Suppressor macrophage (primary cell): ENCODE measurements around the gene NFKB1.

Experiments
- DNase-seq, 4 experiments: peaks; one replicate each; pipeline ENCODE4 v3.0.0-alpha.2; 2020 to 2022

NFKB1 gene

DNA sequence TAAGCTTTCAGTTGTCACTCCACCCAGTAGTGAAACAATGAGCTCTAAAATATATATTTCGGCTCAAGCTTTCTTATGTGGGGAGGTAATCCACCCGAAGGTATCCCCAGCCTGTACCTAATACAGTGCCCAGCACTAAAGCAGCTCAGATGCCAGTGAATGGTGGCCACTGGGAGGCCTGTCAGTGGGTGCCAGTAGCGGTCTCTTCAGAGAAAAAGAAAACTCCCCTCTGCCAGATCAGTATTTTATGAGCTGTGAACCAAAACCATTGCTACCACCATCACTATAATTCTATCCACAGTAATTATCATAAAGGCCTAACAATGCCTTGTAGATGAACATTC, 835 bp upstream of the NFKB1 start:
- DNase-seq = peak; percentile 40 to 52 (median 48)

DNA sequence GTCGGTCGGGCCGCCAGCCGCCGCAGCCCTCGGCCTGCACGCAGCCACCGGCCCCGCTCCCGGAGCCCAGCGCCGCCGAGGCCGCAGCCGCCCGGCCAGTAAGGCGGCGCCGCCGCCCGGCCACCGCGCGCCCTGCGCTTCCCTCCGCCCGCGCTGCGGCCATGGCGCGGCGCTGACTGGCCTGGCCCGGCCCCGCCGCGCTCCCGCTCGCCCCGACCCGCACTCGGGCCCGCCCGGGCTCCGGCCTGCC, 213 bp downstream of the NFKB1 start:
- no peak for DNase-seq

DNA sequence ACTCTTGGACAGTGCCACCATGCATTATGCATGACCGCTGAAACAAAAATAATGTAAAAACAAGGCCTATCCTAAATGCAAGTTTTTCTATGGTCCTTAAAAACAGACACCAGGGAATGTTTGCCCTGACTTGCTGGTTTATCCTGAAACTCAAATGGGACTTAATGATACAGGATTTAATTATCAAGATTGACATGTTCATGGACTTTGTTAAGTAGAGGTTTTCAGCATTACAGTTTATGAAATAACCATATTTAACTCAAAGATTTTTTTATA, 1.3 kb downstream of the NFKB1 start:
- no peak for DNase-seq

DNA sequence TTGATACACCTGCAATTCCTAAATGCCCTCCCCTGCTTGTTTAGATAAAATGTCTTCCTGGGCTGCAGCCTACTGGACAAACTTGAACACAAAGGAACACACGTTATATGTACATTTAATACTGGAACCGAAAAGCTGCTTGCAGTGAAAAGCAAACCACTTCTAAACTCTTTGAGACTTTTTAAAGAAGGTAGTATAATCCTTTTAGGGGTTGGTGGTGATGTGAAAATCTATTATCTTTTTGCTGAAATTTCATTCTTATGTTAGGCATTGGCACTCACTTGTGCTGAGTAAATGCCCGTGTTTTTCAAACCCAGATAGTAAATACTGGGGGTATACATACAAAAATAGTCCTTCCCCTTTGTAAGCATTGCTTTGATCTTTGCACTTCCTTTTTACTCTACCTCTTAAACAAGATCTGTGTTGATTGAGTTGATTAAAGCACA, 2.2 kb downstream of the NFKB1 start:
- peak in 2 of 4 experiments; percentile 28 to 29 for DNase-seq

DNA sequence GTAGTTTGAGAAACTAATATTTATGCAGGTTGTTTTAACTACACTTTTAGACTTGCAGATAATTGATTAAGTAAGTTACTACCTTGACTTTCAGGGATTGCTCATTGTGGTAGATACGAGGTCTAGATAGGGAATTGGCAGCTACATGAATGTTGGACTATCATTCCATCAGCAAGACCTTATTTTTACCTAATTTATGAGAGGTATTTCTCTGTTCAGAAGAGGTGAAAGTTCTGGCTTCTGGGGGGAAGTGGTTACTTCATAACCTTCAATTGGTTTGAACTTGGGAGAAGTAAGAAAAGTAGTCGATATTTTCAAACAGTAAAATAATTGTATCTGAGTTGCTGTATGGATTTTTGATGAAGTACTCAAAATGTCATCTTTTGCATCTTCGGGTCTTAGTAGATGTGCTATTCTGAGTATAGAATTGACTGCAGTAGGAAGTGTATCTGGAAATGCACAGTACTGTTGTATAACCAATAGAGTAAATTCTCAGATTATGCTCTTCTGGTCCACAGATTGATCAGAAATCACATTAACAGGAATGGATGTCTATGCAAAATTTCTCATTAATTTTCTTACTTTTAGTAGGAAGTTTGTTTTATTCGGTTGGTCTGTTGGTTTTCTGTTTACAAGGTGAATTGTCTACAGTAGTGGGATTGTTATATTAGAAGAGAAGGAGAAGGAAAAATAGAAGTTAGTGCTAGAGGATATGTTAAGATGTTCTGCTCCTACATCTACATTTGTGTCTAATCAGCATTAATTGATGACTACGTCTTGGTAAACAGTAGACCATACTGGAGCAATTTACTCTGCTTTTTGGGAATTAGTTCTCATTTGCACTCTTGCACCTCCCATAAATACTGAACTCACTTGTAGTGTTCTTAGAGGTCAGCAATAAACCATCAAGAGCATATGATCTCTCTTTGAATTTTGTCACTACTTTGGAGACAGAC, 3.0 kb downstream of the NFKB1 start:
- no peak for DNase-seq

DNA sequence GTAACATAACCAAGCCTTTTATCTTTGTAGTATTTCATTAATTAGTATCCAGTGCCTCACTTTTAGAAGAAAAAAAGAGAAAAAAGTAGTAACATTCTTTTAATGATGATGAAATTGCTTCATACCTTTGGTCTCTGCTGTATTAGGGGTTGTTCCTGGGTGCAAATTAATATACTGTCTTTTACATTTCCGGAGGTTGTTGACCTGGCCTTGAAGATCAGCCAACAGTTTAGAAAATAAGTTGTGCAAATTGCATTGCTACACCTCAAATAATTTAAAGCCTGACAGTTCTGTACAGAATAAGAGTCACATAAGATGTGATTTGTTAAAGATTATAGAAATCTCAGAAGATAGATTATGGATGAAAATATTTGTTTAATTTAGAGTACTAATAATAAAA, 3.8 kb downstream of the NFKB1 start:
- no peak for DNase-seq

DNA sequence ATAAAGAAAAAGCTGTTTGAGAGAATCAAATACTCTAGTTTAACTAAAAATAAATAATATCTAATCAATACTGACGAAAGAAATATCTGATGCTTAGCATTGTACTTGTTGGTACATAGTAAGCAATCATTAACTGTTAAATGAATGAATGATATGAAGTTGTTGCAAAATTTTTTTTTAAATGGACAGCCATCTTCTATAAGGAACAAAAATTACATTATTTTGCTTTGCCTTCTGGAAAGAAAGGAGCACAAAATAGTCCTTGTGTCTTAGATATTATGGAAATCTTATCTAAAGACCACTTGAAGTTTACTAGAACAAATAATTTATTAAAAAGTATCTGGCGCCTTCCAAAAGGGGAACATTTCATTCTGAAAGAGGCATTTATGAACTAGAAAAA, 4.5 kb downstream of the NFKB1 start:
- DNase-seq = no peak

DNA sequence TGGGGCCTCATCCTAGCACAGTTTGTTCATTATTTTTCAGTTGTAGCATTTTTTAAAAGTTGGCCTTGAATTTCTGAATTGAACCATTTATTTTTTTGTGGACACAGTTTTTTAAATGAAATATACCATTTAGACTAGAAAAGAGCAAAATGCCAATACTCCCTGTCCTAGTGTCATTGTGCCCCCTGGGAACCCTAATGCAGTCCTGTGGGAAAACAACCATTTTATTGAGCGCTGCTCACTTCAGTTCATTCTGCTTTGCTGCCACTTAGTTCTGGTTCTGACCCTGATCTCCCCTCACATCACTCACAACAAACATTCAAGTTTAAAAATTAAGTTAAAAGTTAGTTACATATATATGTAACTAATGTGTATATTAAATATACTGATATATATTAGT, 5.4 kb downstream of the NFKB1 start:
- DNase-seq = no peak

DNA sequence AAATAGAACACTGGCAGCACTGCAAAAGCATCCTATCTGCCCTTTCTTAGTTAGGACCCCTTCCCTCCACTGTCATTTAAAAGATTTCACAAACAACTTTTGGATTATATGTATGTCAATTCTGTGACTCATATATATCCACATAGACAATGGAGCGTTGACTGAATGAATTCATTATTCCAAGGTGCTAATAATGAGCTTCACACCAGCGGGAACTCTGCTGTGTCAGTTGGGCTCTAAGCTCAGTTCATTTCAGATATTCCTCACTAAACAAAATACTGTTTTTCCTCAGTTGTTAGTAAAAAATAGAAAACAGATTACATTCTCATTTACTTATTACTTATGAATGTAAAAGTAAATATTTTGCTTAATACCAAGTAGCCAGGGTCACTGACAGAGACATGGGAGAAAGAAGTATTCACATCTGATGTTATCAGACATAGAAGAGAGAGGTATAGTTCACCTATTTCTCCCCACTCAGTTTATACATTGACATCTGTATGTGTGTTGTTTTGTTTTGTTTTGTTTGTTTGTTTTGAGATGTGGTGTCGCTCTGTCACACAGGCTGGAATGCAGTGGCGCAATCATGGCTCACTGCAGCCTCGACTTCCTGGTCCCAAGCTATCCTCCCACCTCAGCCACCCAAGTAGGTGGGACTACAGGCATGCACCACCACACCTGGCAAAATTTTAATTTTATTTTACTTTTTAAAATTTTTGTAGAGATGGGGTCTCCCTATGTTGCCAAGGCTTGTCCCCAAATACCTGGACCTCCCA, 10.9 kb downstream of the NFKB1 start:
- no peak for DNase-seq

DNA sequence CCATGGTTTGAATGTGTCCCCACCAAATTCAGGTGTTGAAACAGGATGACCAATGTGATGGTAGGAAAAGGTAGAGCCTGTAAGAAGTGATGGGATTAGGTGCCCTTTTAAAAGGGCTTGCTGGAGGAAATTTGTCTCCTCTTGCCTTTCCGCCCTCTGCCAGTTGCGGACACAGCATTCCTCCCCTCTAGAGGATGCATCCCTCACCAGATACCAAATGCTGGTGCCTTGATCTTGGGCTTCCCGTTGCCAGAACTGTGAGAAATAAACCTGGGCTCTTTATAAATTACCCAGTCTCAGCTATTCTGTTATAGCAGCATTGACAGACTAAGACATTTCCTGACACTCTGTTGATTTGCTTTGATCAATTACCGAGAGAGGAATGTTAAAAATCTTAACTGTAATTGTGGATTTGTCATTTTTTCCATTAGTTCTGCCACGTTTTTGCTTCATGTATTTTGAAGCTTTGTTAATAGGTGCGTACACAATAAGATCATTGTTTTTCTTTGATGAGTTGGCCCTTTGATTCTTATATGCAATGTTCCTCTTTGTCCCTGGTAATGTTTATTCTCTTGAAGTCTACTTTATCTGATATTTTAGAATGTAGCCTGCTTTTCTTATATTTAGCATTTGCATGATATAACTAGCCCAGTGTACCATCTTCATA, 13.3 kb downstream of the NFKB1 start:
- no peak for DNase-seq

DNA sequence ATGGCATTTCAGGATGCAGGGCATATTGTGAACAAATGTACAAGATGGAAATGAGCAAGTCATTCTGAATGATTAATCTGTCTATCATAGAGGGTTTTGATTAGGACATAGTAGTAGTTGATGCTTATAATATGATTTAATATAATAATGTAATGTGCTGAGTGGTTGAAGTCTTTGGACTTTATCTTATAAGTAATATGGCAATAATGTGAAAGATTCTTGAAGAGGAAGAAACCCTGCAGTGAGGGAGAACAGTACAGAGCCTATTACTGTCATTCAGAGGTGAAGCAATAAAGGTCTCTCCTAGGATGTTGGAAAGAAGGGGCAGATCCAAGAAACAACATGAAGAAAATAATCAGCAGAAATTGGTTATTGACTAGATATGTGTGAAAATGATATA, 16.6 kb downstream of the NFKB1 start:
- DNase-seq = no peak

DNA sequence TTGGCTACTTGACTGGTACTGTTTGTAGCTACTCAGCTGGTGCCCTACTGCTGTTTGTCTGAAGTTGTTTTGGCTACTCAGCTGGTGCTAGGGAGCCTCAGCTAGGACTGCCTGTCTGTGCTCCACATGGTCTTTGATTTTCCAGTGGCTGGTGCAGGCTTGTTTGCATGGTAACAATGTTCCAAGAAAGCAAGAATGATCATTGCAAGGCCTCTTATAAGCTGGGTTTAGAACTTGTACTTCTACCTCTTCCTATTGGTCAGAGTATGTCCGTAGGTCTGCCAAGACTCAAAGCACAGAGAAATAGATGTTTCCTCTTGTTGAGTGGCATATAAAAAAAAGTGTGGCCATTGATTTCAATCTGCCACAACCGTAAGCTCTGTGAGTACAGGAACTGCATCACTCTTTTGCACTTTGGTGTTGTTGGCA, 17.6 kb downstream of the NFKB1 start:
- DNase-seq = no peak

DNA sequence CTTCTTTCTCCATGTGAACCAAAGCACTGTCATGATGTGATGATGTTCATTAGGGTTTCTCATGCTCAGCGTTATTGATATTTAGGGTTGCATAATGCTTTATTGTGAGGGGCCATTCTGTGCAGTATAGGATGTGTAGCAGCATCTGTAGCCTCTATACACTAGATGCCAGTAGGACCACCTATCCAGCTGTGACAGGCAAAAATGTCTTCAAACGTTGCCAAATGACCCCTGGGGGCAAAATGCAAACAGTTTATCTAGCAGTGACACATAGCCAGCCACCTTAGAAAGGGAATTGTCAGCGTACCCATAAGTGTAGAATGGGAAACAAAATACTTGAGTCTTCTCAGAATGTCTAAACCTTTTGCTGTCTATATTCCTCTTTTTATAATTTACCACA, 18.8 kb downstream of the NFKB1 start:
- DNase-seq = no peak

DNA sequence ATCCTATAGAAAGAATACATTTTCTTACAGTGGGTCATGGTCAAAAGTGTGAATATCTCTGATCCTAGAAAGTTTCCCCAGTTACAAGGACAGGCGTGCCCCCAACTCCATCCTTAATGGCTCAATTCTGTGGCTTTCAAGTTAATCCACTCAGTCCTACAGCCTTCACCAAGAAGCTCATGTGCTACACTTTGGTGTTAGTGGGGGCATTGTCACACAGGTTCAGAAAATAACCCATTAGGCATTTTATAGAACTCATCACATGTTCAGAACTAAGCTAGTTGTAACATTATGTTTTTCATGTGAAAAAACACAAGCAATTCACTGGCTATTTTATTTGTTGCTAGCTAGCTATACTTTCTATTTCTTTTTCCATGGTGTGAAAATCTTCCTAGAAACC, 20.4 kb downstream of the NFKB1 start:
- DNase-seq = no peak

DNA sequence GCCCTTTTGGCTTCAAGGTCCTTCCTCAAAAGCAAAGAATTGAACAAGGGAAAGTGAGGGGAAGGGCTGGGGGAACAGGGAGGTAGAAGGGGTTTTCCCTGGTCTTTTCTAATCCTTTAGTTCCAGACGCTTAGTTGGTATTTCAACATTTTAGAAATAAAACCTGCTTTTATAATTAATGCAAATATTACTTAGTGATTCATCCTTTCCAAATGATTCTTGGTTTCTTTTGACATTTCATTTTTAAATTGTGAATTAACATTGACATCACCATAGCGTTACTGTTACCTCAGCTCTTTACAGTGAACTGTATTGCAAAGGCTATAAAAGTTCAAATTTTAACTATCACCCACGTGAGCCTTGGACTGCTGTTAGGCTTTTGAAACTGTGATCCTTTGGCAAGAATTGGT, 20.9 kb downstream of the NFKB1 start:
- peak in 3 of 4 experiments; percentile 14 to 40 (median 25) for DNase-seq

DNA sequence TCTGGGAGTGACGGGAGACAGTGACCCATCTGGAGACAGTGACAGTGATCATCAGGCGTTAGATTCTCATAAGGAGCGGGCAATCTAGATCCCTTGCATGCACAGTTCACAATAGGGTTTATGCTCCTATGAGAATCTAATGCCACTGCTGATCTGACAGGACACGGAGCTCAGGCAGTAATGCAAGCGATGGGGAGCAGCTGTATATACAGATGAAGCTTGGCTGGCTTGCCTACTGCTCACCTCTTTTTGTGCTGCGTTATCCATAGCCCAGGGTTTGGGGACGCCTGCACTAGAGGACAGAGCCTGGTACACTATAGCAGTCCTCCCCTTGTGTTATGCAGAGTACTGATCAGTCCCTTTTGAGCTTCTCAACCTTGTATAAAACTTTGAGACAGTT, 23.5 kb downstream of the NFKB1 start:
- DNase-seq = no peak

DNA sequence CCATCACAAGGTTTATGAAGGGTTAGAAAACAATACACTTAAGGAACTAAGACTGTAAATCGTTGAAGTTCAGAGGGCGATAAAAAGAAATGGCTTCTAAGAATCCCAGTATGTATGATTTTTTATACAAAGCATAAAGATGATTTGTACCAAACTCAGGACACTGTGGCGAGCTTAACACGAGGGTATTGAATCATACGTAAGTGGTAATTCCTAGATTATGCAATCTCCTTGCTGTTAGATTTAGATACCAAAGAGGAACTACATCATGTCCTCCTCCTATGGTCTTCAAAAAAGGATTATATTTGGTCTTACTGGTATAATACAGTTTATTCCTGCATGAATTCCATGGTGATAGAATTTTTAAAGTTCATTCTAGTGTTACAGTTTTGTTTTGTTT, 23.9 kb downstream of the NFKB1 start:
- peak; percentile 64 to 93 (median 81) for DNase-seq

DNA sequence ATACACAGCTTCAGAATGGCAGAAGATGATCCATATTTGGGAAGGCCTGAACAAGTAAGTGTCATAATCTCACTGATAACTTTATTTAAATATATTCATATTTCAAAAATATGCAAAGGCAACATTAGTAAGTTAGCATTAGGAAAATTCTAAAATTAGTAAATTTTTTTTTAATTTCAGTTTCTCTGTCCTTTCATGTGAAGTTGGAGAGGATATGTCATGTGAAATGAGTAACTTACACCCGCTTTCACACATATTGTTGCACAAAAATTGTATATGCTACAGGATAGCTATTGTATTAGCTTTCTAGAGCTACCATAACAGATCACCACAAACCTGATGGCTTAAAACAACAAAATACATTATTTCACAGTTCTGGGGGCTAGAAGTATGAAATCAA, 24.3 kb downstream of the NFKB1 start:
- DNase-seq = peak in 2 of 4 experiments; percentile 25 to 31

DNA sequence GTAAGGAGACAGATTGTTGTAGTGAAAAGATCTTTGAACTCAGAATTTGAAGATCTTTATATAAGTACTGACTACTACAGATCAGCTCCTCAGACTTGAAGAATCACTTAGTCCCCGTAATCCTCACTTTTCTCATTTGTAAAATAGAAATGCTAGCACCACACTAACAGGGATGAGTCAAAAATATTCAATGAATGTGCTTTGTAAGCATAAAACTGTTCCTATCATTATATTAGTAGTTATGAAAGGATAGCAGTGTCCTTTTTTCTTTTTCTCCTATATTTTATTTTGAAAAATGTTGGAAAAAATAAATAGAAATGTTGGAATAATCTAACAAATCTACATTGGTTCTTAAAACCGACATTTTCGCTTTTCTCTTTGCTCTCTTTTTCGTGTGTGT, 25.4 kb downstream of the NFKB1 start:
- DNase-seq = no peak

DNA sequence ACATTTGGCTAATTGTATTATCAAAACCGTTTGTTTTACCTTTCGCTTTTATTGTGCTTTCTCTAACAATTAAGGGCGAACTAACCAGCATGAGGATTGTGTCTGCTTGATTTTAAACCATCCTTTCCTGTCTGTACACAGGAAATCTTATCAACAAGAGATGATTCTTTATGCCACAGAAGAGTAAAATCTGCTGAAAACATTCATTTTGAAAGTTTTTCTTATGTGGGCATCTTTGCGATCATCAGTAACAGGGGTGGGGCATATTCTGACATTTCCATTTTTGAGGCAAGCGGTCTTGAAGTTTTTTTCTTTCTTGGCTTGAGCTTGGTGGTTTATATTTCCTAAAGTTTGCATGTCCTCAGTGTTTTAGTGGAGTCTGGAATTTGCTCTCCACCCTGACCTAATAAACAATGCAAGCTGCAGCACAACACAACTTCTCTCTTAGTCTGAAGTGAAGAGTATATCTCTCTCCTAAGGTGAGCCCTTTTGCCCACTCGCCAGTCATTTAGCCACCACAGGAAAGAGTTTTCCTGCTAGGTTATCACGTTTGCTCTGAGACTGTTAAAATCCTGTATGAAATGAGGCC, 26.6 kb downstream of the NFKB1 start:
- no peak for DNase-seq

DNA sequence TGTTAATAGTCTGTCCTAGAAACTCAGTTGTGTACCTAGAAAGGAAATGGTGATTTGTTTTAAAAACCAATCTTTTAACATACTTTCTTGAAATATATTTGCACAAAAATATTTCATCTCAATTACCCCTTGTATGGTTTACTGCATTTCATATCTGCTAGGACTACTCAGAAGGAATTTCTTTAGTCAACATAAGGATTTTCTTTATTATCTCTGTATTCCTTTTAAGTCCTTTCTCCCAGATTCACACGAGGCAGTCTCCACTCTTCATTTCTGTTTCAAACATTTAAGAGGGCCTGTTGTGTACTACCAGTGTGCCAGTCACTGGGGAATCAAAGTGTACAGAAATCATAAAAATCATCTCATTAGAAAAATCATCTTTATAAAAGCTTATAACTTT, 28.8 kb downstream of the NFKB1 start:
- no peak for DNase-seq

DNA sequence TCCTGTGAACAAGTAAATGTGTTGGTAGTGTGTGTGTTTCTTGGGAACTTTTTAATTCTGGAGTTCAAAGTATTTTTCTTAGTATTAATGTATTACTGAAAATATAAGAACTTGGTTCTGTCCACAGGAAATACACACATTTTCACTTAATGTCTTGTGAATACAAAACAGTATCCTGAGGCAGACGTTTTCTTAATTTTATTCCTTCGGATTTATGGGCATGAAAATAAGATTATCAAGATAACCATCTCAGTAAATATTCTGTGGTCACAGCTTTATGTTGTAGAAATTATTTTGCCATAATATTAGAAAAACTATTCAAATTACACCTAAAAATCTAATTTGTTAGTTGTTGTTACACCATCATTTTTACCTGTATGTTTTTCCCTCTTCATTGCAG, 29.8 kb downstream of the NFKB1 start:
- no peak for DNase-seq

DNA sequence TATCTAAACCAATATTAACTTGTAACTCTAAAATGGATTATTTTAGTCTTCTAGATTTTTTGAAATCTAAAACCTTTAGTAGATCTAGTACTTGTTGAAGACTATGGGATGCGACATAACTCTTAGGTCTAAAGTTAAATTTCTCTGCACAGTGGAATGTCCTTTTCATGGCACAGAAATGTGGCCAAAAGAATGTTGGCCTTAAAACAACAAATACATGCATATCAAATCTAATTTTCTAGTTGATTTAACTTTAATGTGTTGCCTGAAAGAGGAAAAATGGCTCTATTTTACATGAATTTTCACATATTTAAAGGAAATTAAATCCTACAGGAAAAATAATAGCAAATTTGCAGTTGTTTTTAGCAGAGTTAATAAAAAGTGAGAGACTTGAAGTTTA, 30.3 kb downstream of the NFKB1 start:
- no peak for DNase-seq

DNA sequence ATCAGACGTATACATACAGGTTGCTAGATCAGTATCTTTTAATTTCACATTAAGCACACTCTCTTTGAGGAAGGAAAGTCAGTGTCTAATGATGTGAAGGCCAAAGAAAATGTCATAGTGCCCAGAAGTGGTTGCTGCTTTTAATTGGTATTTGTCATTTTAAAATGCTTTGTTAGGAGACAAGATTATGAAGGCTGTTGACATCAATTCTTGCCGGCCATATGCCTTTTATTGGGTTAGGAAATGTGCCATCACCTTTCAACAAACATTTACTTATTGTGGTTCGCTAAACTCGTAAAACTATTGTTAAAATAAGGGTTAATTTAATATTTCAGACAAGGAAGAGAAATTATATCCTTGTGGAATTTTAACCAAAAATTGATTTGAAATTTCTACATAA, 32.2 kb downstream of the NFKB1 start:
- no peak for DNase-seq
